Naive thymus-derived CD8-positive, alpha-beta T cell (primary cell): ENCODE data around the gene CFAP206. TPM values are rescaled to one million over a fixed set of nuclear protein-coding genes. Genes with fewer than 3 reads are reported as not detected.

Source experiments
- ATAC-seq, 2 donors: fragments of 150-1000 bp; cut with Tn5 transposase in 1 of 2; sonication (Bioruptor Pico), chemical (Tn5 transposase) in 1 of 2; 1 replicate in 1 of 2; 2 replicates in 1 of 2; pipeline ENCODE4 v1.10.0; 2021; ENCODE audit warnings: mild to moderate bottlenecking in 2 of 2, moderate library complexity in 2 of 2
- POLR2A ChIA-PET: fragments of 350-600 bp; sonication (Branson Sonifier 250); formaldehyde crosslinking; loops from one replicate; lab custom pipeline; 2021; ENCODE audit warnings: antibody characterized with exemption; lab: Charles Lee
- DNase-seq, 10 donors: peaks; one replicate each; pipeline versions ENCODE4 v3.0.0 to v3.0.0-alpha.2; 2020 to 2022
- H3K27ac Mint-ChIP-seq, 10 donors: one replicate each; pipeline ENCODE4 v1.8.0; 2020 to 2022; ENCODE audit warnings: mild to moderate bottlenecking in 10 of 10, mixed read lengths in 10 of 10, moderate library complexity in 4 of 10, inconsistent platforms in 1 of 10
- H3K27me3 Mint-ChIP-seq, 5 donors: one replicate each; pipeline ENCODE4 v1.8.0; 2021 to 2022; ENCODE audit warnings: mixed read lengths in 5 of 5
- H3K36me3 Mint-ChIP-seq, 3 donors: one replicate each; pipeline ENCODE4 v1.8.0; 2020 to 2022; ENCODE audit warnings: mixed read lengths in 3 of 3, mild to moderate bottlenecking in 2 of 3, inconsistent platforms in 1 of 3
- H3K4me1 Mint-ChIP-seq, 4 donors: one replicate each; pipeline ENCODE4 v1.8.0; 2021 to 2022; ENCODE audit warnings: mixed read lengths in 4 of 4
- H3K4me3 Mint-ChIP-seq, 10 donors: one replicate each; pipeline ENCODE4 v1.8.0; 2020 to 2022; ENCODE audit warnings: mild to moderate bottlenecking in 10 of 10, mixed read lengths in 10 of 10, moderate library complexity in 6 of 10, inconsistent platforms in 1 of 10
- H3K9me3 Mint-ChIP-seq, 9 donors: one replicate each; pipeline ENCODE4 v1.8.0; 2020 to 2022; ENCODE audit warnings: mixed read lengths in 9 of 9, mild to moderate bottlenecking in 3 of 9, inconsistent platforms in 1 of 9, moderate library complexity in 1 of 9
- polyA plus RNA-seq, 3 donors: library from polyadenylated mRNA; unstranded; fragments of 300-500 nt; fragmentation: Illumina TruSeq; gene quantifications; one replicate each; pipeline ENCODE4 v1.2.3, GENCODE V29; 2021
- total RNA-seq, 8 experiments: library from RNA in 2 of 8; stranded (reverse) in 2 of 8; gene quantifications; one replicate each; pipeline ENCODE4 v1.2.3 and lab custom pipeline; 2021 to 2026

CFAP206 gene
- total and polyA plus RNA-seq, 5 experiments from 2014 or later, result 0.07 TPM; not detected in 4

DNA sequence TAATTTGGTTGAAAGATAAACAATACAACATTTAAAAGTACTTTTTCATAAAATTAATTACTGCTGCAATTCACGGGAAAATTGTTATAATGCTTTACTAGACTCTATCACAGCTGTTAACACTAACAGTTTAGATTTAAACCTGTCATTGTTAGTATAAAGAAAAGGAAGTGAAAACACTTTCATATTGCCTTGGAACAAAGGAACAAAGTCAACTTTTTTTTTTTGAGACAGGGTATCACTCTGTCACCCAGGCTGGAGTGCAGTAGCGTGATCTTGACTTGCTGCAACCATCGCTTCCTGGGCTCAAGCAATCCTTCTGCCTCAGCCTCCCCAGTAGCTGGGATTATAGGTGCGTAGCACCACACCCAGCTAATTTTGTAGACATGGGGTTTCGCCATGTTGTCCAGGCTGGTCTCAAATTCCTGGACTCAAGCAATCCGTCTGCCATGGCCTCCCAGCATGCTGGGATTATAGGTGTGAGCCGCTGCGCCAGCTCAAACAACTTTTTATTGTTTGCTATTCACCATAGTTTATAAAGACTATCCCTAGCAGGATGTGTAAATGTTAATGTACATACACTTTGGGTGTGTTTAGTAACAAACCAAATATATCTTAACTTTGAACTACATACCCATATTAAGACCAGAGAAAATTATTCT lies 87.1 kb downstream of the CFAP206 start:
- Mint-ChIP-seq H3K4me1 (peaks cover 0 to 13% (median 6%) of the 10 kb centered on the region in 4 donors), H3K27me3 (no peaks in the 10 kb centered on the region), H3K4me3 (no peak overlapping the region), H3K9me3 (no peaks in the 10 kb centered on the region), H3K36me3 (peaks cover 0 to 24% (median 10%) of the 10 kb centered on the region in 3 donors), H3K27ac (no peak overlapping the region)
- DNase-seq, result no peak
- POLR2A ChIA-PET, result no interaction called here
- no peak for ATAC-seq

DNA sequence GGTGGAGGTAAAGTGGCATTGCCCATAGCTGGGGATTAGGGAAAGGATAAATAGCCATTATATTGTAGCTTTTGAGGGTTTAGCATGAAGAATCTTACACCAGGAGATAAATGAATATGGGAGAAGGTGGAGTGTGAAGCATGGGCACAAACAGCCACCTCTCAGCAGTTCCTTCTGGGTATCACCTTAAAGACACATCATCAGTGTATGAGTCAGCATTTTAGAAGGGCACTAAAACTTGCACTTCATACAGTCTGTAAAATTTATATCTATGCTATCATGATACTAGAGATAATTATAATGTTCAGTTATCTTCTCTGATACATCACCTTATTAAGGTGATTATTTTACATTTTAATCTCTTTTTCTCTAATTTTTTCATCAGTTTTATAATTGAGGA lies 90.3 kb downstream of the CFAP206 start:
- POLR2A ChIA-PET, result no interaction called here
- Mint-ChIP-seq H3K27ac (no peak overlapping the region), H3K4me3 (no peak overlapping the region), H3K27me3 (no peaks in the 10 kb centered on the region), H3K36me3 (peaks cover 0 to 28% (median 1%) of the 10 kb centered on the region in 3 donors), H3K4me1 (peaks cover 0 to 13% (median 4%) of the 10 kb centered on the region in 4 donors), H3K9me3 (no peaks in the 10 kb centered on the region)
- DNase-seq (no peak), ATAC-seq (no peak)

DNA sequence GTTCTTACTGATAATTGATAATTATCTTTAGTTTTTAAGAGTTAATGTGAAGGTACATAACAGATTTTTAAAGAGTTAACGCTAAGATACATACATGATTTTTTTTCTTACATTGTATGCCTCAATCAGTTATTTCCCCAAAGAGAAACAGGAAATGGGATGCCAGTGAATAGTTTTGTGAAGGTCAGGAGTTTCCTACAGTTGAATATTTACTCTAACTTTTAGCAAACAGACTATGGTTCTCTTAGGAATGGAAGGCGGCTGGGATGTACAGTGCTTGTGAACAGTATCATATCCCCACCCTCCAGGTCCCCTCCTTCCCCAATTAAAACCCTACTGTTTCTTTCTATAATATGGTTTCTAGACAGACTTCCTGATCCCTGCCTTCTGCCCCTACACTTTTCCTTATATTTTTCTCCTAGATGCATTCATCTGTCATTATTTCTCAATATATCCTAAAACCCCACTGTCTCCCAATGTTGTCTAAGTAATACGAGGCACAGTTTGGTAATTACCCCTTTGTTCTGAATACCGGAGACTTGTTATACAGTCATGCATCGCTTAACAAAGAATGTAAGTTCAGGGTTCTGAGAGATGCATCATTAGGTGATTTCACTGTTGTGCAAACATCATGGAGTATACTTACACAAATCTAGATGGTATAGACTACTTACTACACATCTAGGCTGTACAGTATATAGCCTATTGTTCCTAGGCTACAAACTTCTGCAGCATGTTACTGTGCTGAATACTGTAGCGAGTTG lies 94.2 kb downstream of the CFAP206 start:
- ATAC-seq (no peak), DNase-seq (no peak)
- POLR2A ChIA-PET, result no interaction called here
- Mint-ChIP-seq H3K9me3 (no peaks in the 10 kb centered on the region), H3K4me3 (no peak overlapping the region), H3K27ac (peak overlapping the region in 3 of 10 donors; percentile 11 to 26 (median 22)), H3K27me3 (no peaks in the 10 kb centered on the region), H3K36me3 (peaks cover 3 to 53% (median 5%) of the 10 kb centered on the region in 3 donors), H3K4me1 (peaks cover 0 to 7% (median 2%) of the 10 kb centered on the region in 4 donors)

DNA sequence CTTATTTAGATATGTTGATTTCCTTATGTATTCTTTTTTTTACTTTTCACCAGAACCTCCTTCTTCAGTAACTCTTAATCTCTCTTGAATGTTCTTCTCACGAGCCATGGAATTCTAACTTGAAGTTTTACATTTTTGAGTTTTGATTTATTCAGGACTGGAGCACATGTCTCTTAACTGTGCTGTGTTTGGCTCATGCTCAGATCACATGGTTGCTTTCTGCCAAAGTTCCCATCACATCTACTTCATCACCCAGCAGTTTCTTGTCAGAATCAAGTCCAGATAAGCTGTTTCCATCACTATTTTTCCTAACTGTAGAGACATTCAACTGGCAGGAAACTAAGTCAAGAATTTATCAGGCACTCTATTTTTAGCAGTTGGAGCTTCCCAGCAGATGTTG lies 96.7 kb downstream of the CFAP206 start:
- H3K9me3 Mint-ChIP-seq, result no peaks in the 10 kb centered on the region
- H3K36me3 Mint-ChIP-seq, result peaks cover 3 to 59% (median 5%) of the 10 kb centered on the region in 3 donors
- no peaks in the 10 kb centered on the region for H3K27me3 Mint-ChIP-seq
- DNase-seq, result no peak
- H3K27ac Mint-ChIP-seq, result peak overlapping the region in 7 of 10 donors; percentile 0 to 57 (median 14)
- no peak overlapping the region for H3K4me3 Mint-ChIP-seq
- POLR2A ChIA-PET, result no interaction called here
- ATAC-seq, result no peak
- H3K4me1 Mint-ChIP-seq, result peaks cover 0 to 3% (median 1%) of the 10 kb centered on the region in 4 donors

Other genes with a start within 250 kb of the CFAP206 start
- 10 to 100 TPM; 13.2 to 15.2 TPM for gene SMIM8, start 85.4 kb upstream of the CFAP206 start, total RNA-seq
- 10 to 100 TPM; 12.2 to 17.8 (median 14.9) TPM for gene SMIM8, start 85.4 kb upstream of the CFAP206 start, polyA plus RNA-seq
- not detected for gene GJB7, start 78.7 kb upstream of the CFAP206 start, total RNA-seq
- gene GJB7, start 78.7 kb upstream of the CFAP206 start, polyA plus RNA-seq, result not detected
- 1 to 10 TPM; 3.8 to 5.0 TPM for gene C6orf163, start 63.2 kb upstream of the CFAP206 start, total RNA-seq
- gene C6orf163, start 63.2 kb upstream of the CFAP206 start, polyA plus RNA-seq, result under 1 TPM; 0.23 to 0.51 (median 0.33) TPM
- gene SLC35A1, start 65.0 kb downstream of the CFAP206 start, total RNA-seq, result 10 to 100 TPM; 21.5 to 22.3 TPM
- gene SLC35A1, start 65.0 kb downstream of the CFAP206 start, polyA plus RNA-seq, result 10 to 100 TPM; 21.3 to 27.7 (median 22.8) TPM
- 10 to 100 TPM; 37.8 to 40.6 TPM for gene RARS2, start 182.0 kb downstream of the CFAP206 start, total RNA-seq
- 10 to 100 TPM; 17.3 to 29.1 (median 27.1) TPM for gene RARS2, start 182.0 kb downstream of the CFAP206 start, polyA plus RNA-seq
- 10 to 100 TPM; 30.9 to 31.4 TPM for gene ORC3, start 182.2 kb downstream of the CFAP206 start, total RNA-seq
- 10 to 100 TPM; 33.8 to 37.7 (median 36.7) TPM for gene ORC3, start 182.2 kb downstream of the CFAP206 start, polyA plus RNA-seq